ENCODE measurements around the gene FILIP1.
"Not testable (repeated sequence)": the region's sequence is repeated elsewhere in the genome, so short reads cannot be mapped to it uniquely, and the experiment has no call there.

FILIP1 gene

GRCh38 chr6:75441883-75442282 lies 51.7 kb downstream of the FILIP1 start:
- not testable (repeated sequence) for H3K27ac ChIP-seq (replicated peaks; ENCODE audit: low read length); H3K9me3 ChIP-seq (replicated peaks in 1 of 2; ENCODE audit: control insufficient read depth in 2 of 2, insufficient read depth in 1 of 2, low read depth in 1 of 2, low read length in 2 of 2); DNase-seq (ENCODE audit: low spot score); H2BK15ac ChIP-seq (ENCODE audit: low read length); H2BK12ac ChIP-seq (ENCODE audit: low read length); H2AK5ac ChIP-seq (ENCODE audit: low read depth, low read length); H3K14ac ChIP-seq (ENCODE audit: low read length); H3K79me1 ChIP-seq (ENCODE audit: low read depth, low read length); H3K23ac ChIP-seq (ENCODE audit: low read depth, low read length, poor library complexity); H3K4me3 ChIP-seq (ENCODE audit: low read length in 2 of 2); H3K18ac ChIP-seq (ENCODE audit: low read length); H2BK120ac ChIP-seq (ENCODE audit: low read depth, low read length); H3K9ac ChIP-seq (ENCODE audit: low read depth, low read length, poor library complexity); H3K4me1 ChIP-seq (ENCODE audit: control insufficient read depth in 2 of 2, insufficient read depth in 1 of 2, low read depth in 1 of 2, low read length in 2 of 2); H4K91ac ChIP-seq (ENCODE audit: low read depth, low read length, poor library complexity); H3K27me3 ChIP-seq (ENCODE audit: control insufficient read depth in 3 of 3, insufficient read depth in 3 of 3, low read depth in 1 of 3, low read length in 3 of 3); H3K36me3 ChIP-seq (replicated peaks in 1 of 2; ENCODE audit: control insufficient read depth in 2 of 2, insufficient read depth in 2 of 2, low read length in 2 of 2); H2AFZ ChIP-seq (ENCODE audit: low read length); H2BK5ac ChIP-seq (ENCODE audit: low read length); H3K4ac ChIP-seq (ENCODE audit: low read length); H3K4me2 ChIP-seq (ENCODE audit: insufficient read depth, low read length, poor library complexity, severe bottlenecking); H4K8ac ChIP-seq (ENCODE audit: low read depth, low read length)
- no CpG with 5 or more reads among the region's 29 CpGs for WGBS, 2 donors (ENCODE audit: extremely low coverage in 2 of 2, insufficient read length in 2 of 2, insufficient replicate concordance in 1 of 2)

- H3K14ac ChIP-seq (ENCODE audit: low read length); H3K4me3 ChIP-seq (ENCODE audit: low read length in 2 of 2); DNase-seq (ENCODE audit: low spot score); H4K8ac ChIP-seq (ENCODE audit: low read depth, low read length); H2BK12ac ChIP-seq (ENCODE audit: low read length); H2BK5ac ChIP-seq (ENCODE audit: low read length); H2BK120ac ChIP-seq (ENCODE audit: low read depth, low read length); H3K4me2 ChIP-seq (ENCODE audit: insufficient read depth, low read length, poor library complexity, severe bottlenecking); H2BK15ac ChIP-seq (ENCODE audit: low read length); H3K27me3 ChIP-seq (ENCODE audit: control insufficient read depth in 3 of 3, insufficient read depth in 3 of 3, low read depth in 1 of 3, low read length in 3 of 3); H4K91ac ChIP-seq (ENCODE audit: low read depth, low read length, poor library complexity); H2AFZ ChIP-seq (ENCODE audit: low read length); H3K23ac ChIP-seq (ENCODE audit: low read depth, low read length, poor library complexity); H3K9me3 ChIP-seq (replicated peaks in 1 of 2; ENCODE audit: control insufficient read depth in 2 of 2, insufficient read depth in 1 of 2, low read depth in 1 of 2, low read length in 2 of 2); H3K27ac ChIP-seq (replicated peaks; ENCODE audit: low read length); H3K79me1 ChIP-seq (ENCODE audit: low read depth, low read length); H2AK5ac ChIP-seq (ENCODE audit: low read depth, low read length); H3K9ac ChIP-seq (ENCODE audit: low read depth, low read length, poor library complexity); H3K4me1 ChIP-seq (ENCODE audit: control insufficient read depth in 2 of 2, insufficient read depth in 1 of 2, low read depth in 1 of 2, low read length in 2 of 2); H3K4ac ChIP-seq (ENCODE audit: low read length); H3K36me3 ChIP-seq (replicated peaks in 1 of 2; ENCODE audit: control insufficient read depth in 2 of 2, insufficient read depth in 2 of 2, low read length in 2 of 2); H3K18ac ChIP-seq (ENCODE audit: low read length): not testable (repeated sequence)
- WGBS, 2 donors (ENCODE audit: extremely low coverage in 2 of 2, insufficient read length in 2 of 2, insufficient replicate concordance in 1 of 2), result no CpG with 5 or more reads among the region's 33 CpGs
Observed at GRCh38 chr6:75441479-75441878, 52.1 kb downstream of the FILIP1 start.

GRCh38 chr6:75438442-75439116 lies 55.0 kb downstream of the FILIP1 start:
- no peak overlapping the region for H3K14ac ChIP-seq (ENCODE audit: low read length)
- H4K8ac ChIP-seq (ENCODE audit: low read depth, low read length), result no peak overlapping the region
- H4K91ac ChIP-seq (ENCODE audit: low read depth, low read length, poor library complexity), result no peak overlapping the region
- H3K9ac ChIP-seq (ENCODE audit: low read depth, low read length, poor library complexity), result no peak overlapping the region
- no peak overlapping the region for H2BK12ac ChIP-seq (ENCODE audit: low read length)
- H3K27me3 ChIP-seq (ENCODE audit: control insufficient read depth in 3 of 3, insufficient read depth in 3 of 3, low read depth in 1 of 3, low read length in 3 of 3), result no peaks in the 10 kb centered on the region
- no peak overlapping the region for H3K27ac ChIP-seq (replicated peaks; ENCODE audit: low read length)
- no CpG with 5 or more reads among the region's 2 CpGs for WGBS, 2 donors (ENCODE audit: extremely low coverage in 2 of 2, insufficient read length in 2 of 2, insufficient replicate concordance in 1 of 2)
- H2BK5ac ChIP-seq (ENCODE audit: low read length), result no peak overlapping the region
- no peak overlapping the region for H3K23ac ChIP-seq (ENCODE audit: low read depth, low read length, poor library complexity)
- no peak overlapping the region for H2AFZ ChIP-seq (ENCODE audit: low read length)
- H2BK120ac ChIP-seq (ENCODE audit: low read depth, low read length), result no peak overlapping the region
- no peaks in the 10 kb centered on the region for H3K79me1 ChIP-seq (ENCODE audit: low read depth, low read length)
- no peak for DNase-seq (ENCODE audit: low spot score)
- no peak overlapping the region for H3K4me2 ChIP-seq (ENCODE audit: insufficient read depth, low read length, poor library complexity, severe bottlenecking)
- H3K4ac ChIP-seq (ENCODE audit: low read length), result no peak overlapping the region
- no peak overlapping the region for H3K4me3 ChIP-seq (ENCODE audit: low read length in 2 of 2)
- H2BK15ac ChIP-seq (ENCODE audit: low read length), result no peak overlapping the region
- no peaks in the 10 kb centered on the region for H3K36me3 ChIP-seq (replicated peaks in 1 of 2; ENCODE audit: control insufficient read depth in 2 of 2, insufficient read depth in 2 of 2, low read length in 2 of 2)
- no peak overlapping the region for H2AK5ac ChIP-seq (ENCODE audit: low read depth, low read length)
- H3K9me3 ChIP-seq (replicated peaks in 1 of 2; ENCODE audit: control insufficient read depth in 2 of 2, insufficient read depth in 1 of 2, low read depth in 1 of 2, low read length in 2 of 2), result no peaks in the 10 kb centered on the region
- H3K18ac ChIP-seq (ENCODE audit: low read length), result no peak overlapping the region
- no peaks in the 10 kb centered on the region for H3K4me1 ChIP-seq (ENCODE audit: control insufficient read depth in 2 of 2, insufficient read depth in 1 of 2, low read depth in 1 of 2, low read length in 2 of 2)

GRCh38 chr6:75438013-75438431 lies 55.6 kb downstream of the FILIP1 start:
- no peak overlapping the region for H4K8ac ChIP-seq (ENCODE audit: low read depth, low read length)
- no peak overlapping the region for H3K27ac ChIP-seq (replicated peaks; ENCODE audit: low read length)
- no peaks in the 10 kb centered on the region for H3K4me1 ChIP-seq (ENCODE audit: control insufficient read depth in 2 of 2, insufficient read depth in 1 of 2, low read depth in 1 of 2, low read length in 2 of 2)
- no peaks in the 10 kb centered on the region for H3K27me3 ChIP-seq (ENCODE audit: control insufficient read depth in 3 of 3, insufficient read depth in 3 of 3, low read depth in 1 of 3, low read length in 3 of 3)
- no peak overlapping the region for H2BK5ac ChIP-seq (ENCODE audit: low read length)
- H2BK15ac ChIP-seq (ENCODE audit: low read length), result no peak overlapping the region
- H2BK12ac ChIP-seq (ENCODE audit: low read length), result no peak overlapping the region
- H2AK5ac ChIP-seq (ENCODE audit: low read depth, low read length), result no peak overlapping the region
- no peak overlapping the region for H2BK120ac ChIP-seq (ENCODE audit: low read depth, low read length)
- no peak overlapping the region for H3K4me3 ChIP-seq (ENCODE audit: low read length in 2 of 2)
- no peak overlapping the region for H4K91ac ChIP-seq (ENCODE audit: low read depth, low read length, poor library complexity)
- no peak overlapping the region for H3K18ac ChIP-seq (ENCODE audit: low read length)
- no peak overlapping the region for H3K4me2 ChIP-seq (ENCODE audit: insufficient read depth, low read length, poor library complexity, severe bottlenecking)
- no peak overlapping the region for H2AFZ ChIP-seq (ENCODE audit: low read length)
- no peak overlapping the region for H3K23ac ChIP-seq (ENCODE audit: low read depth, low read length, poor library complexity)
- WGBS, 2 donors (ENCODE audit: extremely low coverage in 2 of 2, insufficient read length in 2 of 2, insufficient replicate concordance in 1 of 2), result no CpG with 5 or more reads among the region's 1 CpG
- H3K9ac ChIP-seq (ENCODE audit: low read depth, low read length, poor library complexity), result no peak overlapping the region
- H3K4ac ChIP-seq (ENCODE audit: low read length), result no peak overlapping the region
- H3K9me3 ChIP-seq (replicated peaks in 1 of 2; ENCODE audit: control insufficient read depth in 2 of 2, insufficient read depth in 1 of 2, low read depth in 1 of 2, low read length in 2 of 2), result no peaks in the 10 kb centered on the region
- no peaks in the 10 kb centered on the region for H3K36me3 ChIP-seq (replicated peaks in 1 of 2; ENCODE audit: control insufficient read depth in 2 of 2, insufficient read depth in 2 of 2, low read length in 2 of 2)
- no peak overlapping the region for H3K14ac ChIP-seq (ENCODE audit: low read length)
- DNase-seq (ENCODE audit: low spot score), result no peak
- no peaks in the 10 kb centered on the region for H3K79me1 ChIP-seq (ENCODE audit: low read depth, low read length)
